ENCODE measurements around the gene SBK3.
A peak's percentile ranks its signal among the peaks of the same experiment; 100 is the strongest.

The SBK3 gene, protein sequence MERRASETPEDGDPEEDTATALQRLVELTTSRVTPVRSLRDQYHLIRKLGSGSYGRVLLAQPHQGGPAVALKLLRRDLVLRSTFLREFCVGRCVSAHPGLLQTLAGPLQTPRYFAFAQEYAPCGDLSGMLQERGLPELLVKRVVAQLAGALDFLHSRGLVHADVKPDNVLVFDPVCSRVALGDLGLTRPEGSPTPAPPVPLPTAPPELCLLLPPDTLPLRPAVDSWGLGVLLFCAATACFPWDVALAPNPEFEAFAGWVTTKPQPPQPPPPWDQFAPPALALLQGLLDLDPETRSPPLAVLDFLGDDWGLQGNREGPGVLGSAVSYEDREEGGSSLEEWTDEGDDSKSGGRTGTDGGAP

GRCh38 chr19:55545443-55545842 is at the start of gene SBK3:
Gene SBK3 (minus strand): TSS chr19:55545543. CDS start chr19:55545543, 0 bp downstream.
- DNase-seq (ENCODE audit: low read depth, low spot score), result no peak
- no peak within 1 kb of the TSS for H3K4me3 ChIP-seq
- no peak within 1 kb of the TSS for H3K9ac ChIP-seq (ENCODE audit: insufficient read length)
- no peaks in the 10 kb centered on the region for H3K36me3 ChIP-seq (ENCODE audit: insufficient read depth, low read length)
- H3K27ac ChIP-seq, result no peak within 1 kb of the TSS
- no peaks in the 10 kb centered on the region for H3K9me3 ChIP-seq (ENCODE audit: low read depth, low read length)
- TF ChIP-seq POLR2AphosphoS5 (IDR thresholded peaks at IDR 0.05; ENCODE audit: borderline replicate concordance, low read depth, low read length) (no peak), EZH2 (IDR thresholded peaks at IDR 0.05) (no peak), FOXP2 (optimal IDR thresholded peaks at IDR 0.05; ENCODE audit: control extremely low read depth, extremely low read length, insufficient read depth) (no peak)

GRCh38 chr19:55593096-55593772 is 47.9 kb upstream of the SBK3 start:
- H3K9me3 ChIP-seq (ENCODE audit: low read depth, low read length), result no peaks in the 10 kb centered on the region
- no peak for DNase-seq (ENCODE audit: low read depth, low spot score)
- no peak overlapping the region for H3K27ac ChIP-seq
- no peak overlapping the region for H3K4me3 ChIP-seq
- H3K36me3 ChIP-seq (ENCODE audit: insufficient read depth, low read length), result peaks cover 28% of the 10 kb centered on the region
- no peak overlapping the region for H3K9ac ChIP-seq (ENCODE audit: insufficient read length)
- no peak for TF ChIP-seq FOXP2 (optimal IDR thresholded peaks at IDR 0.05; ENCODE audit: control extremely low read depth, extremely low read length, insufficient read depth)

DNA sequence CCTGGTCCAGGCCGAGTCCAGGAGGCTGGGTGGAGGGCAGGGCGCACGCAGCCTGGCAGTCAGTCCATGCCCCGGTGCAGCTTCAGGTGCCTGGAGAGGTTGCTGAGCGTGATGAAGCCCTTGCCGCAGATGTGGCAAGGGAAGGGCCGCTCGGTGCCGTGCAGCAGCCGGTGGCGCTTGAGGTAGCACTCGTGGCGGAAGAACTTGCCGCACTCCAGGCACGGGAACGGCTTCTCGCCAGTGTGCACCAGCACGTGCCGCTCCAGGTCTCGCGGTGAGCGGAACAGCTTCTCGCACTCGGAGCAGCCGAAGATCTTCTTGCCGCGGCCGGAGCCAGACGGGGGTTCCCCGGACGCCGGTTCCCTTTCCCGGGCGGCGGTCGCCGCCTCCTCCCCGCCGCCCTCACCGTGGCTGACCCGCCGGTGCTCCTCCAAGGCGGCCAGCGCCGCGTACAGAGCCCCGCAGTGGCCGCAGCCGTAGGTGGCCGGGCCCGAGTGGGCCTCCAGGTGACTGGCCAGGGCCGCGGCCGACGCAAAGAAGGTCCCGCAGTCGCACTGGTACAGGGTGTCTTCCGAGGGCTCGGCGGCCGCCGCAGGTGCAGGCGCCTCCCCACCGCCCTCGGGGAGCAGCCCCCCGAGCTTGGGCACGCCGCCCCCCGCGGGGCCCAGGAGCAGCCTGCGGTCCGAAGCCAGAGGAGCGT is 47.2 kb upstream of the SBK3 start:
- TF ChIP-seq POLR2AphosphoS5 (IDR thresholded peaks at IDR 0.05; ENCODE audit: borderline replicate concordance, low read depth, low read length) (no peak), FOXP2 (optimal IDR thresholded peaks at IDR 0.05; ENCODE audit: control extremely low read depth, extremely low read length, insufficient read depth) (no peak), EZH2 (IDR thresholded peaks at IDR 0.05) (no peak)
- no peak for DNase-seq (ENCODE audit: low read depth, low spot score)
- H3K4me3 ChIP-seq, result no peak overlapping the region
- H3K9ac ChIP-seq (ENCODE audit: insufficient read length), result no peak overlapping the region
- peaks cover 28% of the 10 kb centered on the region for H3K36me3 ChIP-seq (ENCODE audit: insufficient read depth, low read length)
- H3K27ac ChIP-seq, result no peak overlapping the region
- no peaks in the 10 kb centered on the region for H3K9me3 ChIP-seq (ENCODE audit: low read depth, low read length)

DNA sequence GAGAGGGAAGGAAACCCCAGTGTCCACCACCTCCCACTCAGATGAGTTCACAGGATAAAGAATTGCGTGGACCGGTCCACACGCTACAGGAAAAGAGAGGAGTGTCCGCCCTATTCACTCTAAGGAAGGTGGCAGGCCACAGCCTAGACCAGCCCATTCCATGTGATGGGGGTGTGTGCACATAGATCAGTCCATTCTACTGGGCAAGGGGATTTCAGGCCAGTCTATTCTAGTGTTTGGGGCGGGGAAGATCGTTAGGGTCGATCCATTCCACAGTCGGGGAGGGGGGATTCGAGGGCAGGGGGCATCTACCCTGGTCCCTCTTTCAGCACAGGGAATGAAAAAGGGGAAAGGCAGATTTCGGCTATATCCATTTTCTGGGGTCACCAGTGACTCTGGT is 46.2 kb upstream of the SBK3 start:
- H3K4me3 ChIP-seq, result no peak overlapping the region
- no peaks in the 10 kb centered on the region for H3K9me3 ChIP-seq (ENCODE audit: low read depth, low read length)
- TF ChIP-seq EZH2 (IDR thresholded peaks at IDR 0.05) (no peak), POLR2AphosphoS5 (IDR thresholded peaks at IDR 0.05; ENCODE audit: borderline replicate concordance, low read depth, low read length) (no peak), FOXP2 (optimal IDR thresholded peaks at IDR 0.05; ENCODE audit: control extremely low read depth, extremely low read length, insufficient read depth) (no peak)
- H3K36me3 ChIP-seq (ENCODE audit: insufficient read depth, low read length), result peaks cover 20% of the 10 kb centered on the region
- no peak for DNase-seq (ENCODE audit: low read depth, low spot score)
- no peak overlapping the region for H3K27ac ChIP-seq
- no peak overlapping the region for H3K9ac ChIP-seq (ENCODE audit: insufficient read length)

DNA sequence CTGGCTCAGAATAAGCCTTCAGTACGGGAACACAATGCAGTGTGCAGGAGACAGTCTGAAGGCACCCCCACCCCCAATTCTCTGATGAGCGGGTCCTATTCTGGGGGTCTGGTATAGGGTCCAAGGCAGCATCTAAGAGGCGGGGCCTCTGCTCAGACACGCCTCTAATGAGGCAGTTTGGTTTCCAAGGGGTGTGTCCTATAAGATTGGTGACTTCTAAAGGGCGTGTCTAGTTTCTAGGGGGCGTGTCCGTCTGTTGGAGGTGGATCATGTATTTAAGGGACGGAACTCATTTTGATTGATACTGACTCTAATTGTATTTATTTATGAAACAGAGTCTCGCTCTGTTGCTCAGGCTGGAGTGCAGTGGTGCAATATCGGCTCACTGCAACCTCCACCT is 45.3 kb upstream of the SBK3 start:
- DNase-seq (ENCODE audit: low read depth, low spot score), result no peak
- Histone ChIP-seq H3K9ac (ENCODE audit: insufficient read length) (no peak overlapping the region), H3K9me3 (ENCODE audit: low read depth, low read length) (no peaks in the 10 kb centered on the region)

GRCh38 chr19:55590109-55590508 is 44.8 kb upstream of the SBK3 start:
- Histone ChIP-seq H3K36me3 (ENCODE audit: insufficient read depth, low read length) (peaks cover 6% of the 10 kb centered on the region), H3K4me3 (no peak overlapping the region), H3K9me3 (ENCODE audit: low read depth, low read length) (no peaks in the 10 kb centered on the region), H3K27ac (no peak overlapping the region), H3K9ac (ENCODE audit: insufficient read length) (no peak overlapping the region)
- no peak for TF ChIP-seq EZH2 (IDR thresholded peaks at IDR 0.05)
- no peak for TF ChIP-seq FOXP2 (optimal IDR thresholded peaks at IDR 0.05; ENCODE audit: control extremely low read depth, extremely low read length, insufficient read depth)
- TF ChIP-seq POLR2AphosphoS5 (IDR thresholded peaks at IDR 0.05; ENCODE audit: borderline replicate concordance, low read depth, low read length), result no peak
- no peak for DNase-seq (ENCODE audit: low read depth, low spot score)

More for the DNA sequence above, 45.3 kb upstream of the SBK3 start:
- Histone ChIP-seq H3K27ac (no peak overlapping the region), H3K4me3 (no peak overlapping the region), H3K36me3 (ENCODE audit: insufficient read depth, low read length) (peaks cover 11% of the 10 kb centered on the region)
- TF ChIP-seq POLR2AphosphoS5 (IDR thresholded peaks at IDR 0.05; ENCODE audit: borderline replicate concordance, low read depth, low read length) (no peak), EZH2 (IDR thresholded peaks at IDR 0.05) (no peak), FOXP2 (optimal IDR thresholded peaks at IDR 0.05; ENCODE audit: control extremely low read depth, extremely low read length, insufficient read depth) (no peak)

DNA sequence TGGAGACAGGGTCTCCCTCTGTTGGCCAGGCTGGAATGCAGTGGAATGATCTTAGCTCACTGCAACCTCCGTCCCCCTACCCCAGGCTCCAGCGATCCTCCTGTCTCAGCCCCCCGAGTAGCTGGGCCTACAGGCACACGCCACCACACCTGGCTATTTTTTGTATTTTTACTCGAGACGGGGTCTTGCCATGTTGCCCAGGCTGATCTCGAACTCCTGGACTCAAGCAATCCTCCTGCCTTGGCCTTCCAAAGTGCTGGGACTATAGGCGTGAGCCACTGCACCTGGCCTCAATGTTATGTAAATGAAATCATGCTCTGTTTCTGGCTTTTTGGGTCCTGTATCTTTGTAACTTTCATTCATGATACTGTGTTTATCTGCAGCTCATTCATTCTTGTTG is 43.4 kb upstream of the SBK3 start:
- Histone ChIP-seq H3K27ac (no peak overlapping the region), H3K36me3 (ENCODE audit: insufficient read depth, low read length) (no peaks in the 10 kb centered on the region; the same call in 1 of the 2 replicates), H3K9ac (ENCODE audit: insufficient read length) (no peak overlapping the region), H3K4me3 (no peak overlapping the region), H3K9me3 (ENCODE audit: low read depth, low read length) (no peaks in the 10 kb centered on the region)
- no peak for DNase-seq (ENCODE audit: low read depth, low spot score)
- TF ChIP-seq EZH2 (IDR thresholded peaks at IDR 0.05) (no peak), POLR2AphosphoS5 (IDR thresholded peaks at IDR 0.05; ENCODE audit: borderline replicate concordance, low read depth, low read length) (no peak), FOXP2 (optimal IDR thresholded peaks at IDR 0.05; ENCODE audit: control extremely low read depth, extremely low read length, insufficient read depth) (no peak)

DNA sequence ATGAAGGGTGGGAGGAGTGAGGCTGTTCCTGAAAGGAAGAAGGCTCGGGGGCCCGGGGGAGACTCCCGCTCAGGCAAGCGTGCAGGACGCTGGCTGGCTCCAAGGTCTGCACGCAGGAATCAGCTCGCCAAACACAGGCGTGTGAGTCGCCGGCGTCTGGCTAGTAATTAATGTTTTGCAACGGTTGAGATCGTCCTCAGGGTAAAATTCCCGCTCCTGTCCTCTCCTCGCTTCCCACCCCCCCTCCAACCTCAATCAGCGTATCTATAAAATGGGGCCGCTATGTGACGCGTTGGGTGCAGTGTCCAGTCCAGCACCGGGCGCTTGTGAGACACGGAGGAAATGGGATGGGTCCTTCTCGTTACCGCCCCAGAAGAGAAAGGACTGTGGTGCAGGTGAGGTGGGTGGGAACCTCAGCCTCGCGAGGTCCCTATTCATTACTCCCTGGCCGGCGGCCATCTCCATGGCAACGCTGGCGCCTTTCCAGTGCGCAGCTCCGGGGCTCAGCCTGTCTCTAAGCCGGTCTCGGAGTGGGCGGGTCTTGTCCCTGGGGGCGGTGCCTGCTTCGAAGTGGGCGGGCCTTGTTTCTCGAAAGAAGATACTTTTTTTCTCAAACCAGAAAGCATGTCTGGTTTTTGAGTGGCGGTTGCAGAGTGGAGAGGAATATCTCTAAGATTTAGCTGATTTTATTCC is 41.8 kb upstream of the SBK3 start:
- Histone ChIP-seq H3K4me3 (peak overlapping the region; percentile 74), H3K27ac (peak overlapping the region; percentile 96), H3K9me3 (ENCODE audit: low read depth, low read length) (no peaks in the 10 kb centered on the region), H3K9ac (ENCODE audit: insufficient read length) (peak overlapping the region; percentile 29), H3K36me3 (ENCODE audit: insufficient read depth, low read length) (no peaks in the 10 kb centered on the region)
- TF ChIP-seq POLR2AphosphoS5 (IDR thresholded peaks at IDR 0.05; ENCODE audit: borderline replicate concordance, low read depth, low read length) (peak; percentile 54), FOXP2 (optimal IDR thresholded peaks at IDR 0.05; ENCODE audit: control extremely low read depth, extremely low read length, insufficient read depth) (no peak)
- peak; percentile 77 for DNase-seq (ENCODE audit: low read depth, low spot score)

Data from SK-N-MC (cell line).